Amniotic stem cell (primary cell): ENCODE results near the gene SART1.
A peak's percentile ranks its signal among the peaks of the same experiment; 100 is the strongest.

ENCODE experiments used
- DNase-seq: peaks from one replicate; lab custom pipeline; 2025; lab: John Stamatoyannopoulos, UW

Gene SART1

DNA sequence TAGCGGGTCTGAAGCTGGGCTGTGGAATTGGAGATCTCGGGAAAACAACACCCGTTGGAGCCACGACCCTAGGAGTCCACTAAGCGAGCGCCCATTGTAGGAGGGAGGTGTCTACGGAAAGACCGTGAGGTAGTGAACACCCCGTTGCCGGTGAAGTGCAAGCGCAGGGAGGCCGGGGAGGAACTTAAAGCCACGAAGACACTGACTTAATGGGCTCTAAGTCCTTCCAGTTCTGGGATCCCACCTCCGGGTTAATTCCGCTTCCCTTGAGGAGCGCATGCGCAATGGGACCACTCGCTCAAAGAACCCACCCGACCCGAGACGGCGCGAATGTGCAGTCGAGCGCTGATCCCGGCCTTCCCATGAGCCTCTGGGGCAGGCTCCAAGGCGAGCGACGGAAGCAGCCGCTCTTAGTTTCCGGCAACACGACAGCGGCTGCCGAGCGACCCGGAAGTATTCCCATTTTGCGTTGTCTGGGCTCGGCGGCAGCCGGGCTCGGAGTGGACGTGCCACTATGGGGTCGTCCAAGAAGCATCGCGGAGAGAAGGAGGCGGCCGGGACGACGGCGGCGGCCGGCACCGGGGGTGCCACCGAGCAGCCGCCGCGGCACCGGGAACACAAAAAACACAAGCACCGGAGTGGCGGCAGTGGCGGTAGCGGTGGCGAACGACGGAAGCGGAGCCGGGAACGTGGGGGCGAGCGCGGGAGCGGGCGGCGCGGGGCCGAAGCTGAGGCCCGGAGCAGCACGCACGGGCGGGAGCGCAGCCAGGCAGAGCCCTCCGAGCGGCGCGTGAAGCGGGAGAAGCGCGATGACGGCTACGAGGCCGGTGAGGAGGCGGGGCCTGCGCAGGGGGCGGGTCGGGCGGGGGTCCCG lies at the start of gene SART1:
Gene SART1 (plus strand): TSS at position 468 of the 874 bp plus-strand sequence. CDS start 47 bp downstream, at position 515.
- peak; percentile 93 for DNase-seq

- DNase-seq: peak; percentile 51
Observed at GRCh38 chr11:65912845-65913244, 48.7 kb upstream of the SART1 start.

DNA sequence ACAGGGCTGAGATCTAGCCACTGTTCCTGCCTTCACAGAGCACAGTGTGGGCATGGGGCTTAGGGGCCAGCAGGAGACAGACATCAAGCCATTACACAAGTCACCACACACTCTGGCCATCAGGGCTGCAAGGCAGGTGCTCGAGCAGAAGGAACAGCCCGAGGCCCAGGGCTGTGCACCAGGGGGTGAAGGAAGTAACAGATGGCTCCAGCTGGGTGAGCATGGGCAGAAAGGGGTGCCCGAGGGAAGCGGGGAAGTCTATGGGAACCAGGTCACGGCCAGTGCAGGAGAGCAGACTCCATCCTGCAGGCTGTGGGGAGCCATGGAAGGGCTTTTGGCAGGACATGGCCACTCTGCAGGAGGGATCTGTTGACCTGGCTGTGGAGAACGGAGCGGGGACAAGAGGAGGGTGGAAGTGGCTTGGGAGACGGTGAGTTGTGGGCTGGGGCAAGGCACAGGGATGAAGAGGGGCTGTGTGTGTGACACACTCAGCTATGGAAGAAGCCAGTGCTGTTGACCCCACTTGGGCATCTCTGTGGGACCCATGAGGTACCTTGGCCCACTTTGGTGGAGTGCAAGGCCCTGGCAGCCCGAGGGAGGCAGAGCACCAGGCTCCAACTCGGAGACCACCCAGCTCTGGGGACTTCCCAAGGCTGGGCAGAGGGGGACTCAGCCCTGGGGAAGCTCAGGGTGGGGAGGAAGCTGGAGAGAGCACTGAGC lies 46.3 kb upstream of the SART1 start:
- no peak for DNase-seq

- DNase-seq: peak; percentile 92
Observed at GRCh38 chr11:65915821-65916251, 45.7 kb upstream of the SART1 start.

GRCh38 chr11:65916391-65916790 lies 45.1 kb upstream of the SART1 start:
- DNase-seq: no peak

DNA sequence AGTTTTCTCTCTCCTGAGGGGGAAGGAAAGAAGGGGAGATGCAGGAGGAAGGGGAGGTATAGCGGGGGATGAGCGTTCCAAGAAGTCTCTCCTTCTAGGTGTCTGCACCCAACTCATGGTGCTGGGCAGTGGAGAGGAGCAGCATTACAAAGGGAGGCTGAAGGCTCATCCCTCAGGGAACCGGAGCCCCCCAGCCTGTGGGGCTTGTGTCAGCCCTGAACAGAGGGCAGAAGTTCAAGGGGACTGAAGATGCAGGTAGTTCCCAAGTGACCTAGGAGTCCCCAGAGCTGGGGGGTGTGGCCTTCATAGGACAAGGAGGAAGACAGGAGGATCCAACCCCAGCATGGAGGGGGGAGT lies 44.5 kb upstream of the SART1 start:
- no peak for DNase-seq

DNA sequence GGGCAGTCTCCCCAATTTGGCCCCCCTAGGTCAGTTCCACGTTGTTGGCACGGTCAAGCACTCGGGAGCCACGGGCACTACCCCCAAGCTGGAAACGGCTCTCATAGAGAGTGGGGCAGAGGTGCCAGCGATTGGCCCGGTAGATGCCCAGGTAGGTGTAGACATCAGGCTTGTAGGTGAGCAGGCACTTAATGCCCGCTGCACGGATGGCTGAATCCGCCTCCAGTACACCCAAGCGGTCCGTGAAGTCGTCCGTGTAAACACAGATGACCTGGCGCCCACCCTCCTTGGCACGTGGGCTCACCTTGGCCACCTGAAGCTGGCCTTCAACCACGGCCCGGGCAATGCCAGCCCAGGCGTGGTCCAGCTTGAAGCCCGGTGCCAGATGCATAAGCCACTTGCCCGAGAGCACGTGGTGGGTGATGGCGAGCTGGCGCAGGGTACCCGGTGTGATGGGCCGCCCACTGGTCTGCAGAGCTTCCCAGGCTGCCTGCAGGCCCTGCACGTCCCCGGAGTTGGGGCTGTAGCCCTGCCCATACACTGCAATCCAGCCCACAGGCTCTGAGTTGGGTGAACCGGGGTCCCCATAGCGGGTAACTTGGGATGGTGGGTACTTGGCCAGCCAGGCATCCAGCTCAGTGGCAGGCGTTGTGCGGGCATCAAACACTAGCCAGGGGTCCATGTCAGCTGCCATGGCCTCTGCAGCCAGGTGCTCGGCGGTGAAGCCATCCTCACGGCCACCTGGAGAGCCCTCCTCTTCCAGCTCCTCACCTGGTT lies 43.9 kb upstream of the SART1 start:
- no peak for DNase-seq

- DNase-seq: no peak
Observed at GRCh38 chr11:65918211-65919140, 43.1 kb upstream of the SART1 start, which contains the start of gene C11orf68. Gene C11orf68 (minus strand): TSS chr11:65919062. CDS start chr11:65919031, 31 bp downstream.

DNA sequence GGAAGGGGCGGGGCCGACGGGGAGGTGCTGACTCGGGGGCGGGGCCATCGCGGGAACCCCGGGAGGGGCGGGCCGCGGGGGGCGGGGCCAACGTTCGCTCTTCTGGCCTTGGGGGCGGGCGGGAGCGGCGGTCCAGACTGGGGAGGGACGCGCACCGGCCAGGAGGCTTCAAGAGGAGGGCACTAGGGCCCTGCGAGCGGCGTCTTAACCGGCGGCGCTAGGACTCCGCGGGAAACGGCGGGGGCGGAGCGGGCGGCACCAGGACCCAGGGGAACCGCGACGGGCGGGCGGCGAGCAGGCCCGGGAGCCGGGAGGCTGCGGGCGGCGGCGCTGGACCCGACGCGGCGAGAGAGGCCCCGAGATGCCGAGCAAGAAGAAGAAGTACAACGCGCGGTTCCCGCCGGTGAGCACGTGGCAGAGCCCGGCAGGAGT lies 42.4 kb upstream of the SART1 start, which contains the start of gene DRAP1:
Gene DRAP1 (plus strand): TSS at position 286 of the 432 bp plus-strand sequence. CDS start 76 bp downstream, at position 362.
- DNase-seq: peak; percentile 98

- no peak for DNase-seq
Observed at GRCh38 chr11:65919573-65920371, 41.8 kb upstream of the SART1 start.

DNA sequence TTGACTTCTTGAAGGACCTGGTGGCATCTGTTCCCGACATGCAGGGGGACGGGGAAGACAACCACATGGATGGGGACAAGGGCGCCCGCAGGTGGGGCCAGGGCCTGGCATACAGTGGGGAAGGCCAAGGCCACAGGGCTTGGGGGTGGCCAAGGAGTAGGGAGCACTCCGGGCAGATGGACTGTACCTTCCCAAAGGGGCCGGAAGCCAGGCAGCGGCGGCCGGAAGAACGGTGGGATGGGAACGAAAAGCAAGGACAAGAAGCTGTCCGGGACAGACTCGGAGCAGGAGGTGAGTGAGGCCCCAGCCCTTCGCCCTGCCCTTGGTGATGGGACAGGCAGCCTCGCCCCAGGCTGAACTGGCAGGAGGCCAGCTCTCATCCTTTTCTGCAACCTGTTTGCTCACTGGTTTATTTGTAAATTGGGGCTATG lies 41.1 kb upstream of the SART1 start:
- no peak for DNase-seq

GRCh38 chr11:65921033-65921555 lies 40.4 kb upstream of the SART1 start:
- DNase-seq: no peak

GRCh38 chr11:65921876-65922275 lies 39.7 kb upstream of the SART1 start:
- DNase-seq: no peak

DNA sequence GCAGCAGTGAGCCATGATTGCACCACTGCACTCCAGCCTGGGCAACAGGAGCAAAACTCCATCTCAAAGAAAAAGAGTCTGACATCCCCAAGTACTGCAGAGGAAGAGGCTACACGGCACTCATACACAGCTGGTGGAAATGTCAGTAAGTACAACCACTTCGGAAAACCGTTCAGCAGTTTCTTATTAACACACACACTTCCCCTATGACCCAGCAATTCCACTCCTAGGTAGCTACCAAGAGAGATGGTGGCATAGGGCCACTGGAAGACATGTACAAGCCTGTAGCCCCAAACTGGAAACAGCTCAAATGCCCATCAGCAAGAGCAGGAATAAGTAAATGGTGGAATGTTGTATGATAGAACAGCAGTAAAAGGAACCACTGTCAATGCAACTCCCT lies 39.0 kb upstream of the SART1 start:
- DNase-seq: no peak

DNA sequence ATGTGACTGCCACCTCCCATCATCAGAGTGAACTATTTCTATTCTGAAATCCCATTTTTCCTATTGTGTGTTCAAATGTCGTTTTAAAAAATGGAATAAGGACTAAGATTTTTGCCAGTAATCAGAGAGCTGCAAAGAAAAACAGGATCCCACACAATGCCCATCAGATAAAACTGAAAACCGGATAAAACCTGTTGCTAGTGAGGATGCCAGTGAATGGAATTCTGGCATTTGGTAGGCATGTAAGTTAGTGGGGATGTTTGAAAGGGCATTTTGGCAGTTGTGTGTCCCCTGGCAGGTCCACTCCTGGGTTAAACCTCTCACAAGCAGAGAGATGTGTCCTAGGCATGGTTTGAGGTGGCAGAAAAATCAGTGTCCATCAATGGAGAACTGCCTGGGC lies 36.1 kb upstream of the SART1 start:
- no peak for DNase-seq

- DNase-seq: no peak
Observed at GRCh38 chr11:65927904-65928397, 33.6 kb upstream of the SART1 start.

GRCh38 chr11:65928667-65929066 lies 32.9 kb upstream of the SART1 start:
- DNase-seq: no peak

GRCh38 chr11:65931773-65932557 lies 29.6 kb upstream of the SART1 start:
- no peak for DNase-seq

- no peak for DNase-seq
Observed at GRCh38 chr11:65932558-65932919, 29.0 kb upstream of the SART1 start.
